Measurements from ENCODE around the gene DYNLRB1.
"Not testable (repeated sequence)": the region's sequence is repeated elsewhere in the genome, so short reads cannot be mapped to it uniquely, and the experiment has no call there.

The DYNLRB1 gene

GRCh38 chr20:34512266-34512954 is 3.8 kb upstream of the DYNLRB1 start:
- DNase-seq (ENCODE audit: low spot score) = no peak

DNA sequence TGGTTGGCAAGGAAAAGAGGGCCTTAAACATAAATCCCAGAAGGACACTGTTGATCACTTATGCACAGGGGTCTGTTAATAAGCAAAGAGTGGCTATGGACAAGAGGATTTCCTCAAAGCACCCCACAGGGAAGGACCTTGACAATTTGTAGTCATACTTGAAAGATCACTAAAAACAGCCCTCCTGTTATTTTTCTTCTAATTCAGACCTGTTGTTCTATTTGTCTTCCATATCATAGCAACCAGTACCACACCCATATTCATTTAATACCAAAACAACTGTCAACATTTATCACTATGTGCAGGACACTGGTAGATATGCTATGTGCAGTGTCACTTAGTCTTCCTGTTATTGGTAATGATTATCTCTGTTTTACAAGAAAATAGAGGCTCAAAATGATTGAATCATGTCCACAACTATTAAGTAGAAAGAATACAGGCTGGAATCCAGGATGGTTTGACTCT is 3.2 kb upstream of the DYNLRB1 start:
- DNase-seq (ENCODE audit: low spot score) = no peak

GRCh38 chr20:34514034-34514433 is 2.2 kb upstream of the DYNLRB1 start:
- not testable (repeated sequence) for DNase-seq (ENCODE audit: low spot score)

DNA sequence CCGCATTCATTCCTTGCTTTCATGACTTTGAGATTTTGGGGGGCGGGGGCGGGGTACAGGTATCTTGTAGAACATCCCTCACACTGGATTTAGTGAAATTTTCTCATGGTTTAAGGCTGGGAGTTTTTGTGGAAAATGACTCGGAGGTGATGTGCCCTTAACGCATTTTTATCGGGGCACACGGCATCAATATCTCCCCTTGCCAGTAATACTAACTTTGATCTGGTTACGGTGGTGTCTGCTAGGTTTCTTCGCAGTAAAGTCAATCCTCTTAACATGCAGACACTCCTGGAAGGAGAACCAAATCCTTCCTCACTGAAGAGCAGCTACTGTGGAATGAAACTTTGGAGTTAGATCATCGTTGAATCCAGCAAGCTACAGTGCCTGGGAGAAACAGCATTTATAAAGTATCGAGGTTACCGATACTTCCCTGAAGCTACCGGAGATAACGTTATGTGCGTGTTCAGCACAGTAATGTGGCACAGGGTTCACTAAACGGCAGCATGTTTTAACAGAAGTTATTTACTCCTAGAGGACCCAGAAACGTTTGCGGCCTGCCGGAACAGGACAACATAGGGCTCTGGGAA is 1.2 kb upstream of the DYNLRB1 start:
- no peak for DNase-seq (ENCODE audit: low spot score)

DNA sequence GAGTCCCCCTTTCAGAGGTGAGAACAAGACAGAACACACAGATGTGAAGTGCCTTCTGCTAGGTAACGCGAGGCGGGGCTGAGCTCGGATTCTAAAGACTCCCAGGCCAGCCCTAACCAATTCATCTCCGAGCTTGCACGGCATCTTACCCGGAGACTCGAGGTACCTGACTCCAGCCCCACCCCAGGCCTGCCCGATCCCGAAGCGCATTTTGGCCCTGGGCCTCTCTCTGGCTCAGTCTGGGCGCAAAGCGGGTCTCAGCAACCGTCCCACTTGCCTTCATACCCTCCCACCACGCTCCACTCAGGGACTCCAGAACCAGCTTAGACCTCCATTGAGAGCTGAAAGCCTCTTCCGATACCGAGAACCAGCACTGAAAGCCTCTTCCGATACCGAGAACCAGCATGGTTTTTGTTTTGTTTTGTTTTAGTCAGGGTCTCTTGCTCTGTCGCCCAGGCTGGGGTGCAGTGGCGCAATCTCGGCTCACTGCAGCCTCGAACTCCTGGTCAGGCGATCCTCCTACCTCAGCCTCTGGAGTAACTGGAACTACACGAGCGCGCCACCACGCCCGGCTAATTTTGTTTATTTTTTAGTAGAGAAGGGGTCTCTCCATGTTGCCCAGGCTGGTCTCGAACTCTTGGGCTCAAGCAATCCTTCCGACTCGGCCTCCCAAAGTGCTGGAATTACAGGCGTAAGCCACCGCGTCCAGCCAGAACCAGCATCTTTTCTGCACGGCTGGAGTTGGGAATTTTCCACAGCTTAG is 557 bp upstream of the DYNLRB1 start:
- peak; percentile 22 for DNase-seq (ENCODE audit: low spot score)

DNA sequence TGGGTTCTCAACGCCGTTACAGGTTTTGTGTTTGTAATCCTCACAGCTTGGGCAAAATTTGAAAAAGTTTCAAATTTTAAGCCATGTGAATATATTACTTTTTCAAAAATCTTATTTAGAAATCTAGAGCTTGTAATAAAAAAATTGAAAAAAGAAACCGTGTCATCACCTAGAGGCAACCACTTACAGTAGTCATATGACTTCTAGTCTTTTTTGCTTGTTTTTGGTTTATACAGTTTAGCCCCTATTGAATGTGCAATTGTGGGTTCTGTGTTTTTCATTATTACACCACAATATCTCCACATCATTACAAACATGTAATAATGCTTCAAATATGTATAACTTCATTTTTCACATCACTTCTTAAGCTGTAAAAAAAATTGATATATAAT is 888 bp downstream of the DYNLRB1 start:
- no peak for DNase-seq (ENCODE audit: low spot score)

- not testable (repeated sequence) for DNase-seq (ENCODE audit: low spot score)
These were observed 2.6 kb downstream of the DYNLRB1 start for GRCh38 chr20:34518863-34519262.

- DNase-seq (ENCODE audit: low spot score) = not testable (repeated sequence)
These were observed 3.6 kb downstream of the DYNLRB1 start for GRCh38 chr20:34519841-34520240.

DNA sequence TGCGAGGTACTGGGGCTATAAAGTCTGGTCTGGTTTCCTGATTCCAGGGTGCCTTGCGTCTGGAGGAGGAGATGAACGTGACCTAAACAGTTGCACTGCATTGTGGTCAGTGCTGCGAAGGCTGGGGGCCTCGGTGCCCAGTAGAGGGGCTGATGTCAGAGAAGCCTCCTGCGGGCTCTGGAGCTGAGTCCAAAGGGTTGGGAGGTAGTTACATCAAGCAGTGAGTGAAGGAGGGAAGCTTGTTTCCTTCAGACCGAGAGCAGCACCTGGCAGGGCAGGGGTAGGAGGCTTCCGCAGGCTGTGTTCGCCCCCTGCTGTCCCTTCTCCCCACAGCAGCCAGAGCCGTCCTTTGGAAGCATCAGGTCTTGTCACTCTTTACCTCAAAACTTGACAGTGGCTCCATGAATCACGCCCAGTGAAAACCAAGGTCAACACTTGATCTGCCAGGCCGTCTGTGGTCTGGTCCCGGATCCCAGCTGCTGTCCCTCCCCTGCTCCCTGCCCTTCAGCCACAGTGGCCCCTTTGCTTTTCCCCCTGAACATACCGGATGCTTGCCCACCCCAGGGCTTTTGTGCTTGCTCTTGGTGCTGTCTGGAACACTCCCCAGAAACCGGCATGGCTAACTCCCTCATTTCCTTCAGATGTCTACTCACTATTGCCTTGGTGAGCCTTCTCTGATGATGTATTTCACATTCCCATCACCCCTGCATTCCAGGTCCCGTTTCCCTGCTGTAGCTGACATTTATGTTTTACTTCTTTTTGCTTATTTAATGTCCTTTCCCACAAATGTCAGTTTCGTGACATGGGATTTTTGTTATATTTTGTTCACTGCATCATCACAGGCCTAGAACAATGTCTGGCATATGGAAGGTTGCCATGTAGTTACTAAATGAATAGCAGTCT is 7.0 kb downstream of the DYNLRB1 start:
- DNase-seq (ENCODE audit: low spot score) = peak; percentile 46

GRCh38 chr20:34524426-34524825 is 8.2 kb downstream of the DYNLRB1 start:
- DNase-seq (ENCODE audit: low spot score) = no peak

DNA sequence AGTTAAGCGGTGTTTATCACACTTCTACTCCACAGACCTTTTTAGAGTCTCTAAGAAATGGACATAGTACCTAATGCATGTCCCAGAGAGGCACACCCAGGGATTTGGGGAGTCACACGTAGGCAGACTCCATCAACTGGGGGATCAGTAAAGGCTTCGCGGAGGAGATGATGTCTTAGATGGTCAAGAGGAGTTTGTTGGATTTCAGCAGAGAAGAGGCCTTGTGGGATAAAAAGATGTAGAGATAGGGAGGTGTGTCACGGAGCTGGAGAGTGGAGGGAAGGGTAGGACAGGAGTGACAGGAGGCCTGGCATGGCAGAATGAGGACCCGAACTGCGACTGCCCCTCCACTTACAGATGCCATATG is 9.1 kb downstream of the DYNLRB1 start:
- no peak for DNase-seq (ENCODE audit: low spot score)

DNA sequence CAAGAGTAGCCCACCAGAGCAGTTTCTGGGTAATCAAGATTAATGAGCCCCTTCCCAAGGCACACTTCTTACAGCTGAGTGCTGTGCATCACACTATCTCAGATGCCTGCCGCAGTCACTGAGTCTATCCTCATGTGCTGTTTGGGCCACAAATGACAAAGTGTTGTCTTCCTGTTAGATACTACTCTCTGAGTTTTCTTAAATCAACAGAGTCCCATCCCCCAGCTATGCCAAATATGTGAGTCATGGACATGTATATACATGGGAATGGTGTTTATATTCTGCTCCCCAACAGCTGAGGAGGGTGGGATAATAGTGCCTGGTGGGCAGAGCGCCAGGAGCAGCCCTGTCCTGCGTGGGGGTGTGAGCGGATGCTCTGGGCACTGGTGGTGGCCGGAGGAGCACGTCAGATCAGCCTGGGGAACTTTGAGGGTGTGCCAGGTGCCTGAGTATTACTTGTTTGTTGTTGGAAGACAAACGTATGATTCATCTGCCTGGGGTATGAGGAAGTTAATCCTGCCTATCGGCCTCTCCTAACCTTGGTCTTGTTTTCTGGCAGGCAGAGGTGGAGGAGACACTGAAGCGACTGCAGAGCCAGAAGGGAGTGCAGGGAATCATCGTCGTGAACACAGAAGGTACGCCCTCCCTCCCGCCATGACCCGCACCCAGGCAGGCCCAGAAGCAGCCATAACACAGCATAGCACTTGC is 9.6 kb downstream of the DYNLRB1 start:
- DNase-seq (ENCODE audit: low spot score) = peak; percentile 95

- DNase-seq (ENCODE audit: low spot score) = no peak
These were observed 10.2 kb downstream of the DYNLRB1 start for GRCh38 chr20:34526466-34526865.

- no peak for DNase-seq (ENCODE audit: low spot score)
These were observed 10.8 kb downstream of the DYNLRB1 start for GRCh38 chr20:34527016-34527415.

- no peak for DNase-seq (ENCODE audit: low spot score)
These were observed 12.7 kb downstream of the DYNLRB1 start for GRCh38 chr20:34528921-34529297.

- no peak for DNase-seq (ENCODE audit: low spot score)
These were observed 13.5 kb downstream of the DYNLRB1 start for GRCh38 chr20:34529742-34530141.

- no peak for DNase-seq (ENCODE audit: low spot score)
These were observed 14.1 kb downstream of the DYNLRB1 start for GRCh38 chr20:34530342-34530741.

- DNase-seq (ENCODE audit: low spot score) = no peak
These were observed 15.5 kb downstream of the DYNLRB1 start for GRCh38 chr20:34531608-34532265.

DNA sequence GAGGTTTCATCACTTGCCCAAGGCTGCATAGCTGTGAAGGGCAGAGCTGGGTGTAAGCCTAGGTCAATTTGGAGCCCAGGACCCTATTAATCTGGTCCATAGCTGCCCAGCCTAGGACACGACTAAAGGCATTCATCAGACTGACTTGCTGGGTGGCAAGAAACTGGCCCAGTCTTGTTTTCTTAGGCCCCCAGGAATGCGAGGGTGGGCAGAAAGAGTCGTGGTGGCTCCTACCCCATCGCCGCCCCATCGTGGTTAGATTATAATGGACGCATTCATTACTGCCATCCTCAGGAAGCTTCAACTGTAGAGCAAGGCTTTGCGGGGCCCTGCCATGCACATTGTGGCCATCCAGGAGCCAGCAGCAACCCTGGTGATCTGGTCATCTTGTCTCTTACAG is 16.1 kb downstream of the DYNLRB1 start:
- no peak for DNase-seq (ENCODE audit: low spot score)

- no peak for DNase-seq (ENCODE audit: low spot score)
These were observed 16.5 kb downstream of the DYNLRB1 start for GRCh38 chr20:34532756-34533155.

Measured in AG20443 (cell line).